NT2/D1 (cell line): ENCODE results near the gene ATG16L1.

Source experiments
- DNase-seq: peaks from one replicate; pipeline ENCODE4 v3.0.0-alpha.2; 2011; ENCODE audit warnings: low read depth, low spot score
- H3K27me3 ChIP-seq: 2 replicates; pipeline ENCODE4 v1.6.0; 2011; ENCODE audit warnings: mild to moderate bottlenecking; ENCODE audit not compliant: insufficient read length, insufficient read depth
- H3K36me3 ChIP-seq: 2 replicates; pipeline ENCODE4 v1.6.1; 2011; ENCODE audit warnings: mild to moderate bottlenecking, low read length, mixed read lengths; ENCODE audit not compliant: insufficient read depth, insufficient read length
- H3K4me1 ChIP-seq: 2 replicates; pipeline ENCODE4 v1.5.1; 2011; ENCODE audit not compliant: insufficient read depth, insufficient read length
- H3K4me3 ChIP-seq: 2 replicates; pipeline ENCODE4 v1.5.1; 2011; ENCODE audit warnings: low read depth; ENCODE audit not compliant: insufficient read length
- H3K9ac ChIP-seq: 2 replicates; pipeline ENCODE4 v1.6.0; 2011; ENCODE audit warnings: low read depth; ENCODE audit not compliant: insufficient read length
- H3K9me3 ChIP-seq: 2 replicates; pipeline ENCODE4 v1.5.1; 2011; ENCODE audit warnings: mild to moderate bottlenecking, low read length; ENCODE audit not compliant: insufficient read depth
- SUZ12 ChIP-seq: IDR thresholded peaks from 2 replicates; pipeline ENCODE4 v1.6.1; 2011; ENCODE audit not compliant: insufficient read length, insufficient read depth; ENCODE audit errors: extremely low read depth
- YY1 ChIP-seq: IDR thresholded peaks from 2 replicates; pipeline ENCODE4 v1.6.1; 2011; ENCODE audit not compliant: insufficient read length, insufficient read depth
- ZNF274 ChIP-seq: IDR thresholded peaks from 2 replicates; pipeline ENCODE4 v1.6.1; 2011; ENCODE audit warnings: mild to moderate bottlenecking, low read depth, low read length

ATG16L1 gene

GRCh38 chr2:233314180-233314925, 62.9 kb downstream of the ATG16L1 start:
- Histone ChIP-seq H3K36me3 (no peaks in the 10 kb centered on the region), H3K4me1 (no peaks in the 10 kb centered on the region), H3K27me3 (peaks cover 34% of the 10 kb centered on the region), H3K4me3 (no peak overlapping the region), H3K9me3 (no peaks in the 10 kb centered on the region), H3K9ac (no peak overlapping the region)
- TF ChIP-seq SUZ12 (no peak), ZNF274 (no peak), YY1 (no peak)
- no peak for DNase-seq

GRCh38 chr2:233317196-233317943, 65.9 kb downstream of the ATG16L1 start:
- no peaks in the 10 kb centered on the region for H3K9me3 ChIP-seq
- TF ChIP-seq ZNF274, result no peak
- no peak for TF ChIP-seq SUZ12
- no peak for TF ChIP-seq YY1
- DNase-seq, result no peak
- no peak overlapping the region for H3K4me3 ChIP-seq
- no peaks in the 10 kb centered on the region for H3K4me1 ChIP-seq
- no peaks in the 10 kb centered on the region for H3K36me3 ChIP-seq
- H3K27me3 ChIP-seq, result peaks cover 53% of the 10 kb centered on the region
- H3K9ac ChIP-seq, result no peak overlapping the region

- Histone ChIP-seq H3K4me1 (no peaks in the 10 kb centered on the region), H3K27me3 (peaks cover 63% of the 10 kb centered on the region)
- no peak for TF ChIP-seq YY1
- no peak for TF ChIP-seq ZNF274
- no peak for TF ChIP-seq SUZ12
Observed at GRCh38 chr2:233319256-233319655, 67.8 kb downstream of the ATG16L1 start.

GRCh38 chr2:233320470-233320869, 69.0 kb downstream of the ATG16L1 start:
- no peak for DNase-seq
- H3K9me3 ChIP-seq, result no peaks in the 10 kb centered on the region
- TF ChIP-seq YY1, result no peak
- TF ChIP-seq ZNF274, result no peak
- TF ChIP-seq SUZ12, result no peak

More at GRCh38 chr2:233319256-233319655, 67.8 kb downstream of the ATG16L1 start:
- H3K4me3 ChIP-seq, result no peak overlapping the region
- no peaks in the 10 kb centered on the region for H3K36me3 ChIP-seq
- H3K9me3 ChIP-seq, result no peaks in the 10 kb centered on the region
- no peak overlapping the region for H3K9ac ChIP-seq
- no peak for DNase-seq

GRCh38 chr2:233321166-233321565, 69.7 kb downstream of the ATG16L1 start:
- Histone ChIP-seq H3K4me1 (no peaks in the 10 kb centered on the region), H3K4me3 (no peak overlapping the region), H3K9me3 (no peaks in the 10 kb centered on the region), H3K36me3 (no peaks in the 10 kb centered on the region), H3K27me3 (peaks cover 79% of the 10 kb centered on the region), H3K9ac (no peak overlapping the region)
- TF ChIP-seq YY1, result no peak
- no peak for TF ChIP-seq SUZ12
- no peak for TF ChIP-seq ZNF274
- DNase-seq, result no peak

More at GRCh38 chr2:233320470-233320869, 69.0 kb downstream of the ATG16L1 start:
- Histone ChIP-seq H3K4me1 (no peaks in the 10 kb centered on the region), H3K4me3 (no peak overlapping the region), H3K36me3 (no peaks in the 10 kb centered on the region), H3K9ac (no peak overlapping the region), H3K27me3 (peaks cover 72% of the 10 kb centered on the region)

- no peak for TF ChIP-seq SUZ12
- TF ChIP-seq ZNF274, result no peak
- no peak for TF ChIP-seq YY1
- Histone ChIP-seq H3K36me3 (no peaks in the 10 kb centered on the region), H3K27me3 (peaks cover 100% of the 10 kb centered on the region)
Observed at GRCh38 chr2:233323851-233324250, 72.4 kb downstream of the ATG16L1 start.

GRCh38 chr2:233325256-233325655, 73.8 kb downstream of the ATG16L1 start:
- H3K4me3 ChIP-seq, result no peak overlapping the region
- H3K27me3 ChIP-seq, result peaks cover 100% of the 10 kb centered on the region
- no peaks in the 10 kb centered on the region for H3K36me3 ChIP-seq
- DNase-seq, result no peak
- no peak for TF ChIP-seq SUZ12
- TF ChIP-seq ZNF274, result no peak
- no peak for TF ChIP-seq YY1
- H3K4me1 ChIP-seq, result peaks cover 10% of the 10 kb centered on the region
- H3K9me3 ChIP-seq, result no peaks in the 10 kb centered on the region
- no peak overlapping the region for H3K9ac ChIP-seq

More at GRCh38 chr2:233323851-233324250, 72.4 kb downstream of the ATG16L1 start:
- no peak overlapping the region for H3K9ac ChIP-seq
- no peak for DNase-seq
- no peaks in the 10 kb centered on the region for H3K9me3 ChIP-seq
- H3K4me3 ChIP-seq, result no peak overlapping the region
- H3K4me1 ChIP-seq, result peaks cover 6% of the 10 kb centered on the region
